Testis (tissue), 2 donors: ENCODE data around the gene UTF1.

Experiments used
- POLR2A ChIP-seq: fragments of 450-650 bp; IDR thresholded peaks from one replicate; pipeline ENCODE4 v1.6.1; 2017; ENCODE audit warnings: antibody characterized with exemption, mild to moderate bottlenecking, moderate library complexity
- TF ChIP-seq, protein P1 (sequence below), 3 experiments: fragments of 450-650 bp in 2 of 3; fragments of 200-600 bp in 1 of 3; sonication (generic) in 1 of 3; IDR thresholded peaks; one replicate each; pipeline ENCODE4 v1.5.1; 2016 to 2019; ENCODE audit warnings: antibody characterized with exemption in 3 of 3, mild to moderate bottlenecking in 2 of 3, moderate library complexity in 1 of 3

- TF ChIP-seq, protein P1, sequence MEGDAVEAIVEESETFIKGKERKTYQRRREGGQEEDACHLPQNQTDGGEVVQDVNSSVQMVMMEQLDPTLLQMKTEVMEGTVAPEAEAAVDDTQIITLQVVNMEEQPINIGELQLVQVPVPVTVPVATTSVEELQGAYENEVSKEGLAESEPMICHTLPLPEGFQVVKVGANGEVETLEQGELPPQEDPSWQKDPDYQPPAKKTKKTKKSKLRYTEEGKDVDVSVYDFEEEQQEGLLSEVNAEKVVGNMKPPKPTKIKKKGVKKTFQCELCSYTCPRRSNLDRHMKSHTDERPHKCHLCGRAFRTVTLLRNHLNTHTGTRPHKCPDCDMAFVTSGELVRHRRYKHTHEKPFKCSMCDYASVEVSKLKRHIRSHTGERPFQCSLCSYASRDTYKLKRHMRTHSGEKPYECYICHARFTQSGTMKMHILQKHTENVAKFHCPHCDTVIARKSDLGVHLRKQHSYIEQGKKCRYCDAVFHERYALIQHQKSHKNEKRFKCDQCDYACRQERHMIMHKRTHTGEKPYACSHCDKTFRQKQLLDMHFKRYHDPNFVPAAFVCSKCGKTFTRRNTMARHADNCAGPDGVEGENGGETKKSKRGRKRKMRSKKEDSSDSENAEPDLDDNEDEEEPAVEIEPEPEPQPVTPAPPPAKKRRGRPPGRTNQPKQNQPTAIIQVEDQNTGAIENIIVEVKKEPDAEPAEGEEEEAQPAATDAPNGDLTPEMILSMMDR (IDR thresholded peaks at IDR 0.05), result no peak
- no peak for TF ChIP-seq POLR2A
These were observed 47.4 kb downstream of the UTF1 start for GRCh38 chr10:133277277-133277992.
